Renal cortex interstitium (tissue), 15 donors: ENCODE measurements around the gene SLC35F5. TPM values are rescaled to one million over a fixed set of nuclear protein-coding genes. Genes with fewer than 3 reads are reported as not detected.
"Not testable (repeated sequence)": the region's sequence is repeated elsewhere in the genome, so short reads cannot be mapped to it uniquely, and the experiment has no call there.

Experiments used
- DNase-seq, 11 donors: peaks; one replicate each; pipeline ENCODE4 v3.0.0-alpha.2; 2013; ENCODE audit warnings: low read depth in 9 of 11, low spot score in 4 of 11; ENCODE audit errors: extremely low read depth in 1 of 11
- long read RNA-seq, 16 experiments: transcript quantifications; one replicate each; lab custom pipeline, GENCODE V29; 2026
- polyA plus RNA-seq, 3 donors: library from polyadenylated mRNA; unstranded; fragments of 120-200 nt; gene quantifications; one replicate each; pipeline ENCODE4 v1.2.1, GENCODE V29; 2013; ENCODE audit not compliant: insufficient read length in 3 of 3

SLC35F5 gene
- polyA plus RNA-seq, result 100 to 1,000 TPM; 115 to 144 (median 133) TPM
- long read RNA-seq, donor 1, full-length matches to known transcripts, result 9 of 19 reads
- long read RNA-seq, donor 1, partial matches to known transcripts, result 10 of 19 reads
- long read RNA-seq, donor 1, other reads (novel, unspliced or antisense), result 0 of 19 reads
- long read RNA-seq, donor 2, full-length matches to known transcripts, result 6 of 6 reads
- long read RNA-seq, donor 2, partial matches to known transcripts, result 0 of 6 reads
- long read RNA-seq, donor 2, other reads (novel, unspliced or antisense), result 0 of 6 reads
- long read RNA-seq, donor 3, full-length matches to known transcripts, result 9 of 16 reads
- long read RNA-seq, donor 3, partial matches to known transcripts, result 7 of 16 reads
- long read RNA-seq, donor 3, other reads (novel, unspliced or antisense), result 0 of 16 reads
- long read RNA-seq, donor 4, full-length matches to known transcripts, result 8 of 14 reads
- long read RNA-seq, donor 4, partial matches to known transcripts, result 6 of 14 reads
- long read RNA-seq, donor 4, other reads (novel, unspliced or antisense), result 0 of 14 reads
- long read RNA-seq, donor 5, result 0 reads
- long read RNA-seq, donor 6, full-length matches to known transcripts, result 10 of 16 reads
- long read RNA-seq, donor 6, partial matches to known transcripts, result 6 of 16 reads
- long read RNA-seq, donor 6, other reads (novel, unspliced or antisense), result 0 of 16 reads
- long read RNA-seq, donor 7, full-length matches to known transcripts, result 4 of 4 reads
- long read RNA-seq, donor 7, partial matches to known transcripts, result 0 of 4 reads
- long read RNA-seq, donor 7, other reads (novel, unspliced or antisense), result 0 of 4 reads
- long read RNA-seq, donor 8, full-length matches to known transcripts, result 21 of 52 reads
- long read RNA-seq, donor 8, partial matches to known transcripts, result 31 of 52 reads
- long read RNA-seq, donor 8, other reads (novel, unspliced or antisense), result 0 of 52 reads
- long read RNA-seq, donor 9, full-length matches to known transcripts, result 10 of 15 reads
- long read RNA-seq, donor 9, partial matches to known transcripts, result 5 of 15 reads
- long read RNA-seq, donor 9, other reads (novel, unspliced or antisense), result 0 of 15 reads
- long read RNA-seq, donor 10, full-length matches to known transcripts, result 2 of 14 reads
- long read RNA-seq, donor 10, partial matches to known transcripts, result 12 of 14 reads
- long read RNA-seq, donor 10, other reads (novel, unspliced or antisense), result 0 of 14 reads
- long read RNA-seq, donor 11, full-length matches to known transcripts, result 9 of 9 reads
- long read RNA-seq, donor 11, partial matches to known transcripts, result 0 of 9 reads
- long read RNA-seq, donor 11, other reads (novel, unspliced or antisense), result 0 of 9 reads
- long read RNA-seq, donor 12, full-length matches to known transcripts, result 3 of 3 reads
- long read RNA-seq, donor 12, partial matches to known transcripts, result 0 of 3 reads
- long read RNA-seq, donor 12, other reads (novel, unspliced or antisense), result 0 of 3 reads
- long read RNA-seq, donor 13, full-length matches to known transcripts, result 16 of 49 reads
- long read RNA-seq, donor 13, partial matches to known transcripts, result 33 of 49 reads
- long read RNA-seq, donor 13, other reads (novel, unspliced or antisense), result 0 of 49 reads
- long read RNA-seq, donor 14, full-length matches to known transcripts, result 7 of 7 reads
- long read RNA-seq, donor 14, partial matches to known transcripts, result 0 of 7 reads
- long read RNA-seq, donor 14, other reads (novel, unspliced or antisense), result 0 of 7 reads
- long read RNA-seq, donor 15, full-length matches to known transcripts, result 2 of 2 reads
- long read RNA-seq, donor 15, partial matches to known transcripts, result 0 of 2 reads
- long read RNA-seq, donor 15, other reads (novel, unspliced or antisense), result 0 of 2 reads
- long read RNA-seq, donor 16, full-length matches to known transcripts, result 22 of 34 reads
- long read RNA-seq, donor 16, partial matches to known transcripts, result 12 of 34 reads
- long read RNA-seq, donor 16, other reads (novel, unspliced or antisense), result 0 of 34 reads

DNA sequence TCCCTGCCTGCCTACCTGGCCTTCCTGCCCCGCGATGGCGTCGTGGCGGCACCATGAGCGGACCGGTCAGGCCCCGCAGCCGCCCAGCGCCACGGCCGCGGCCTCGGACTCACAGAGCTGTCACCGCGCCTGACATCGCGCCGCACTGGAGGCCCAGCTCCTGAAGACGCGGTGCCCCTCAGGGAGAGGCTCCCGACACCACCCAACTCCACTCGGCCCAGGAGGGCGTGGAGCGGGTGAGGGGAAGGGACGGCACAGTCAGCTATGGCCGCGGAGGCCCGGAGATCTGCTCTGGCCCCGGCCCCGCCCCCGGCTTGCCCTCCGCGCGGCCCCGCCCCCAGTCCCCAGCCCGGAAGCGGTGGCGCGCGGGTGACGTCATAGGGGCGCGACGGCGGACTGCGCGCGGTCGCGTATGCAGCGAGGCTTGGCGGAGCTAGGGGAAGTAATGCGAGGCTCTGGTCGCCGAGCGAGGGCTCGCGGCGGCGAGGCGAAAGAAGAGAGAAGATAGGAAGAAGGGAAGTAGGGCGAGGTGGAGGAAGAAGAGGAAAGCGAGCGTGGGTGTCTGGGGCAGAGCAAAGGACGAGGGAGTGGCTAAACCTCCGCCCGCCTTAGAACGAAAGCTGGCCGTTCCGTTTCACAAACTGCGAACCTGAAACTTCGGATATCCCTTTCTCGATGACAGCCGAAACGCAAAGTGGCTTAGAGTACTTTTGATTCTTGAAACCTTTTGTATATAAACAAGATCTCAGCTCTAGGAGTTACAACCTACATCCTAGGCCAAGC lies at the start of gene SLC35F5:
SLC35F5 (minus strand) TSS at position 288 of the 783 bp plus-strand sequence; CDS start at position 55, 233 bp downstream.
- peak; percentile 73 to 93 (median 90) for DNase-seq

DNA sequence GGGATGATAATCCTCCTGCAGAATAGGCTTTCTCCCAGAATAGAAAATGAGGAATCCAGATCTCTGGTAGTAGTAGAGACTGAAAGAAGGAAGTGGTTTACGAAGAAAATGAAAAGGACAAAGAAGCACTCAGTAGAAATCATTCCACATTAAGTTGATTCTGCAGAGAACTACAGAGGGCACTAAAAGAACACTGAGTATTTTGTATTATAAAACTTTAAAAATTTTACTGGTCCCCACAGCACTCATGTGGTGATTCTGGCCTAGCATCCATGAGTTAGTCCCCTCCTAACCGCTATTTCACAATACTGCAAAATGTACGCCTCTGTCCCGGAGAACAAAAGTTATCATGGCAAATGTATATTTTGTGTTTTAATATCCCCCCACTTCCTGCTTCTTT lies 42.9 kb upstream of the SLC35F5 start:
- no peak for DNase-seq

GRCh38 chr2:113797237-113797636 lies 40.8 kb upstream of the SLC35F5 start:
- DNase-seq, result no peak

DNA sequence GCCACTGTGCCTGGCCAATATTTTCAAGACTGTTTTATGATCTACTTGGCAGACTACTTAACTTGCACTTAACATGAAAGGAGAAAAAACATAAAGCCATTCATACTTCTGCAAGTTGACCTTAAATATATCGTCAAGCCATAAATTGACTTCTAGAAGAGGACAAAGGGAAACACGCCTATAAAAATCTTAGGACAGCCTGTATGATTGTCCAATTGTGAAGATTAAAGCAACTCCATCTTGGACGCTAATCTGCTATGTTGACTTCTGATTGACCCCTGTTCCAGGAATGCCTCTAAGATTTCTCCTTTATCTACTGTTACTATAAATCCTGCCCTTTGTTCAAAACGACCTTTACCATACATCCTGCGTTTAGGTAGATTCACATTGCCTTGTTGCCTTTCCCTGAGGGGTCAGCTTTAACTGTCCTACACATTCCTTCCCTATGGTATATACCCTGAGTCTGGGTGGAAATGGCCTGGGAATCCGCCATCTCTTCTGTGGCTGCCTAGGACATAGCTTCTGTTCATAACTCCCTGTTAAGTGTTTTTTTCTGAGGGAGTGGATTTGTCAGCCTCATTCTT lies 40.2 kb upstream of the SLC35F5 start:
- DNase-seq, result no peak

GRCh38 chr2:113795405-113795920 lies 39.0 kb upstream of the SLC35F5 start:
- DNase-seq, result no peak

- DNase-seq, result peak in 10 of 11 donors; percentile 9 to 75 (median 24)
These were observed 35.5 kb upstream of the SLC35F5 start for GRCh38 chr2:113791697-113792590.

DNA sequence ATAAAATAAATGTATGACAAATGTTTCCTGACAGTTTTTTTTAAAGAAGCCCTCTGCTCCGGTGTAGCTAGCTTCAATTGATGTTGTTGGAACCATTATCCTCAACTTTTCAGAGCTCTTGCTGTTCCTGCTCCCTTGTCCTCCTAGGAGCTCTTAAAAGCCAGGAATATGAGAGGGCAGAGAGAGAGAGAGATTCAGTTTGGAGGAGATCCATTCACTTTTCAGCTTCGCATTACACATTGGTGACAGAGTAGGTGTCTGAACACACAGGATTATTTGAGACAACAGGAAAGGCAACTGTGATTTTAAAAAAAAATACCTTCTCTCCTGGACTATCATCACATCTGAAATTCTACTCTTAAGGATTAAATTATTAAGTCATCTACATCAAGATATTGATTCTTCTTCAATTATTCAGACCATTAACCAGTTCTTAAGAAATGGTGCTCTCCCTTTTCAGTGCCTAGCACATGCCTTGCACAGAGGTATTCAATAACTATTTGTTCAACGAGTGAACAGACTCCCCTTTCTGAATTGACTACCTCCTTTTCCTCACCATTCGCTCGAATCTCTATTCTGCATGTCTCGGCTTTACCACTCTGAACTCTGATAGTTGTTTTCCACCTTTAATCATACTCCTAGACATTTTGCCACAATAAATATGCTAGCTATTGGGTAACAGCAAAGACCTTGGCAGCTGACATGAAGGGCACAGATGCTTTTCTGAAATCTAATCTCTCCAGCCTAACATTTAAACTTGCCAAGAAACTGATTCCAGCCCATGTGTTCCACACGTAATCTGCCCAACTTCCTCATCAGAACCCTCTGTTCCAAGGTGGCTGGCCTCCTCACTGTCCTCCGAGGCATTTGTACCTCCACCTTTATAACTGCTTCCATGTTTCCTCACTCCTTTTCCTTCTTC lies 28.6 kb upstream of the SLC35F5 start:
- no peak for DNase-seq

DNA sequence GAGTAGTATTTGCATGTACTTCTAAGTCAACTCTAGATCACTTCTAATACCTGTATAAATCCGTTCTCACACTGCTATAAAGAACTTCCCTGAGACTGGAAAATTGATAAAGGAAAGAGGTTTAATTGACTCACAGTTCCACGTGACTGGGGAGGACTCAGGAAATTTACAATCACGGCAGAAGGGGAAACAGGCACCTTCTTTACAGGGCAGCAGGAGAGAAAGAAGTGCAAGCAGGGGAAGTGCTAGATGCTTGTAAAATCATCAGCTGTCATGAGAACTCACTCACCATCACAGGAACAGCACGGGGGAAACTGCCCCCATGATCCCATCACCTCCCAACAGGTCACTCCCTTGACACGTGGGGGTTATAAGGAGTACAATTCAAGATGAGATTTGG lies 24.0 kb upstream of the SLC35F5 start:
- DNase-seq, result no peak

- no peak for DNase-seq
These were observed 20.9 kb upstream of the SLC35F5 start for GRCh38 chr2:113777371-113777770.

DNA sequence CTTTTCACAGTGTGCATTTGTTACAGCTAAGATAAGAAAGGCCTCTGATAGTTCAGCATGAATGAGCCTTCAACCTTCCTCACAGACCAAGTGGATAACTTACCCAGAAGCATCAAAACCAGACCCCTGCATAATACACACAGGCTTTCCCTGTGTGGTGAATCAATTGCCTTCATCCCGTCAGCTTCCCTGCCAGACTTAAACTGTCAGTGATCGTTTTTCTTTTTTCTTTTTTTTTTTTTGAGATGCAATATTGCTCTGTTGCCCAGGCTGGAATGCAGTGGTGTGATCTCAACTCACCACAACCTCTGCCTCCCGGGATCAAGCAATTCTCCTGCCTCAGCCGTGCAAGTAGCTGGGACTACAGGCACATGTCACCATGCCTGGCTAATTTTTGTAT lies 20.5 kb upstream of the SLC35F5 start:
- no peak for DNase-seq

- DNase-seq, result not testable (repeated sequence)
These were observed 18.2 kb upstream of the SLC35F5 start for GRCh38 chr2:113774616-113775015.

- no peak for DNase-seq
These were observed 14.5 kb upstream of the SLC35F5 start for GRCh38 chr2:113770929-113771328.

GRCh38 chr2:113769555-113769954 lies 13.1 kb upstream of the SLC35F5 start:
- no peak for DNase-seq

GRCh38 chr2:113768770-113769169 lies 12.3 kb upstream of the SLC35F5 start:
- no peak for DNase-seq
